RWPE1 (cell line): ENCODE measurements around the gene SFT2D1.

Source experiments
- CTCF ChIA-PET: fragments of 350-600 bp; sonication (Branson Sonifier 250); formaldehyde crosslinking; extraction: SDS; loops from one replicate; lab custom pipeline; 2021; lab: Yijun Ruan, JAX
- POLR2A ChIA-PET: fragments of 400-600 bp; formaldehyde crosslinking; extraction: SDS; loops from one replicate; lab custom pipeline; 2020; ENCODE audit warnings: antibody characterized with exemption; ENCODE audit not compliant: low non-redundant PET; lab: Yijun Ruan, JAX
- DNase-seq: peaks from one replicate; pipeline ENCODE4 v3.0.0; 2012; ENCODE audit warnings: low spot score
- H3K27ac ChIP-seq: fragments of 450-650 bp; 2 replicates; pipeline ENCODE4 v1.5.1; 2017
- CTCF ChIP-seq: fragments of 450-650 bp; conservative IDR thresholded peaks from 2 replicates; pipeline ENCODE4 v1.5.1; 2017; ENCODE audit warnings: low read depth, mild to moderate bottlenecking

Gene SFT2D1

GRCh38 chr6:166318227-166318626 lies 24.1 kb downstream of the SFT2D1 start:
- no peak for DNase-seq
- TF ChIP-seq CTCF = no peak
- POLR2A ChIA-PET = no interaction called here
- no peak overlapping the region for H3K27ac ChIP-seq
- CTCF ChIA-PET = interaction anchor here (1.2 kb wide), 1 partner anchor 63 kb away, joined by 3 read pairs; no protein-coding TSS in a partner anchor

DNA sequence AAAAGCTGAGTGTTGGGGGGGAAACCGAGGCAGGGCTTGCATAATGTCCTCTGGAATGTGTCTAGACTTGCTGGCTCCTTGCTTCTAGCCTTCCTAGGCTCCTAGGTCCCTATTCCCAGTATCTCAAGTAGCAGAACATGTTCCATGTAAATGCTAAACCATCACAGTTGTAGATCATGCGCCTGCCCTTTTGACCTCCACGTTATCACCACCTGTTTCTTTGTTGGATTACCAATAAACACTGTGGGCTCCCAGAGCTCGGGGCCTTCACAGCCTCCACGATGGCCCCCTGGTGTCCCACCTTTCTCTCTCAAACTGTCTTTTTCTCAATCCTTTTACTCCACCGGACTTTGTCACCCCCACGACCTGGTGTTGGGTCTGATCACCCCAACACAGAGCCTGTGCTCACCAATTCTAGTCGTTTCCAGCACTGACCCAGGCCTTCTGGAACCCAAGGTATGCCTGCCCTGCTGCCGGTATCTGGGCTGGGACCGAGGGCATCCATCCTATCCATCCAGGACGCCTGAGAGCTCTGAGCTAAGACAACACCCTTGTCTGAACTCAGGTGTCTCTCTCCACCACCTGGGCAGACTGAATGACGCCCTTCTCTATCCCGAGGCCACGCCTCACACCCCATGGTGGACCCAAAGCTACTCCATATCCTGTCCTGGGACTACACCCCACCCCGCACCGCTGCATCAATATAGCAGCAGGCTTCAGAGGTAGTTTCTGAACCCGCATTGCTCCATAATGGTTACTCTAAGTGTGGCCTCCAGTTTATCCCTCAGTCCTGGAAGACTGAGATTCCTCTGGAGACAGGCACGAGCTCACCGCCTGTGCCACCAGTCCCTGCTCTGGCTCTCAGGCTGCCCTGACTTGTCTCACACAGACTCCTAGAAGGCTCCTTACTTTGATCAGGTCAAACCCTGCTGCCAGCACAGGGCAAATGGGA lies 24.8 kb downstream of the SFT2D1 start:
- no peak for TF ChIP-seq CTCF
- DNase-seq = no peak
- no peak overlapping the region for H3K27ac ChIP-seq
- CTCF ChIA-PET = interaction anchor here (1.2 kb wide), 1 partner anchor 64 kb away, joined by 3 read pairs; no protein-coding TSS in a partner anchor
- POLR2A ChIA-PET = no interaction called here

- ChIA-PET CTCF (no interaction called here), POLR2A (no interaction called here)
- no peak for DNase-seq
- no peak overlapping the region for H3K27ac ChIP-seq
- TF ChIP-seq CTCF = no peak
Observed at GRCh38 chr6:166315436-166315835, 26.9 kb downstream of the SFT2D1 start.

DNA sequence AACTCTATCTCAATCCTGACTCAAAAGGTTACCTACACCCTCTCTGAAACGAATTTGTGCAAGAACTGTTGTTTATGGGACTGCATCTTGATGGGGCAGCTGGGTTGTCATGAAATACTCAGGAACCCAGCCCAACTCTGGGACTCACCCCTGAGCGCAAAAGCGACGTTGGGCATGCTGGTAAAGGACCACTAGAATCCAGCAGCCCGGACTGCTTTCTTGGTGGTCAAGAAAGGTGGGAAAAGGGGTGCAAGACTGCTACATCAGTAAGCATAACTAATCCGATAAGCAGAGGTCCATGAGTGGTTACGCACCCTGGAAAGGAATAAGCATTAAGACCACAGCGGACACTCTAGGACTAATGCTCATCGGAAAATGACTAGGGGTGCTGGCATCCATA lies 27.9 kb downstream of the SFT2D1 start:
- no peak for DNase-seq
- ChIA-PET CTCF (interaction anchor here (0.5 to 2.1 kb wide), 5 partner anchors 12 to 86 kb away, joined by 3 to 14 read pairs (median 7); no protein-coding TSS in a partner anchor), POLR2A (no interaction called here)
- TF ChIP-seq CTCF = no peak
- no peak overlapping the region for H3K27ac ChIP-seq

DNA sequence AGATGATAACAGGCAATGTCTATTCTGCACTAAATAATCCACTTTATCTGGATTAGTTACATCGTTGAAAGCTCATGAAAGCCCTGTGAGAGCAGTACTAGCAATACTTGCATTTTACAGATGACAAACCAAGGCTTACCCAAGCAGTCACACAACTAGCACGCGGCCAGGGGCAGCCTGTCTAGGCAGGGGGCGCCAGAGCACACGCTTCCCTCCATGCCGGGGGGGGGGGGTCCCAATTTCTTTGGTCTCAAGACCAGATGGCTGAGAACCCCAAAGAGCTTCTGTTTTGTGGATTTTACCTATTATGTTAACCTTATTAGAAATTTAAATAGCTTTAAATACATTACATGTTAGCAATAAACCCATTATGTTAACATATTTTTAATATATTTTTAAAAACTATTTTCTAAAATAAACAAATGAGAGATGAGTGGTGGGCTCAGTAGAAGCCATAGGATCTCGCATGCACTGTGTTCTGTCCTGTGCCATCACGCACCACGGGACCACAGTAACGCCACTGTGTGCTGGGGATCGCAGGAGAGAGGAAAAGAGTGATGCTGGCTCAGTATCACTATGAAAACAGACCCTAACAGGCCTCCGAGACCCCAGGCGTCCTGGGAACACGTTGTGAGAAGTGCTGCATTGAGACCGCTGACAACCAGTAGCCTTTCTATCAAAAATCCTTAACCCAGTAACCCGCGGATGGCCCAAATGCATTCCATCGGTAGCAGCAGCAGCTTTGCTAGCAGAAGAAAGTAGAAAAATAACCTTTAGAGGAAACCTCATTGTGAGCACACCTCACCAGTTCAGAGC lies 28.9 kb downstream of the SFT2D1 start:
- H3K27ac ChIP-seq = no peak overlapping the region
- POLR2A ChIA-PET = no interaction called here
- CTCF ChIA-PET = interaction anchor here (0.5 to 2.1 kb wide), 15 partner anchors 11 to 1287 kb away, joined by 3 to 14 read pairs (median 4); no protein-coding TSS in a partner anchor
- peak; percentile 74 for TF ChIP-seq CTCF
- DNase-seq = peak; percentile 64

DNA sequence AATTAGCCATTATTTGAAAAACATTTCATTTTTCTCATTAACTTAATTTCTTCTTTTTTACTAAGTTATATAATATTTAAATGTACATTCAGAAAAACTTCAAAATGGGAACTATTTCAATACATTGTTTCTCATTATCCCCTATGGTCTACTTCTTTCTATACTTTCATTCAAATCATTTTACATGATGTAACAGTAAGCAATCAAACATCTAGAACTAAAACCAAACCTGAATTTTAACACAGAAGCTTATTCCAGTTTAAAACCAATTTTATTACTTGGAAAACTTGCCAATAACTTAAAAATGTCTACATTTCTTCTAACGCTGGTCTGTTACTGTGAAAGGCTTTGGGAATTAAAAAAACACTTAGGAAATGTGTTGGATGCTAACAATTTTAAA lies 29.5 kb downstream of the SFT2D1 start:
- ChIA-PET CTCF (interaction anchor here (0.6 to 2.1 kb wide), 9 partner anchors 11 to 748 kb away, joined by 3 to 14 read pairs (median 4); no protein-coding TSS in a partner anchor), POLR2A (no interaction called here)
- no peak for DNase-seq
- no peak for TF ChIP-seq CTCF
- H3K27ac ChIP-seq = no peak overlapping the region
